Pons (tissue), 1 donor: ENCODE results near the gene LSM3.

Experiments used
- DNase-seq: peaks from one replicate; pipeline ENCODE4 v3.0.0-alpha.2; 2016; ENCODE audit warnings: low spot score

LSM3 gene

DNA sequence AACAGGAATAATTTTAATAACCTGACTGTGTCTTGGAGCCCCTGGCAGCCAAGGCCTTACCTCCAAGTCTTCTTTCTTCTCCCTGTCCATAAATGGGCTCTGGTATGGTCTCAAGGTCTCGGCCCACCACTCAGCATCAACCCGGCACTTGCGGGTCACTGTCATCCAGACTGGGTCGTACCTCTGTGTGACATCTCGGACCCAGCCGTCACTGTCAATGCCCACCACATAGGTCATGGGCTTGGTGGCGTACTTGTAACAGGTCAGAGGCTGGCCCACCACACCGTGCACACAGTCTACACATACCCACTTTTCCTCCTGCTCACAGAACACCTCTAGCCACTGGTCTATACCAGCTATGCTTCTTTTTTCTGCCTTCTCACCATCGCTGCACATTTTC, 20.7 kb upstream of the LSM3 start:
- DNase-seq = no peak

DNA sequence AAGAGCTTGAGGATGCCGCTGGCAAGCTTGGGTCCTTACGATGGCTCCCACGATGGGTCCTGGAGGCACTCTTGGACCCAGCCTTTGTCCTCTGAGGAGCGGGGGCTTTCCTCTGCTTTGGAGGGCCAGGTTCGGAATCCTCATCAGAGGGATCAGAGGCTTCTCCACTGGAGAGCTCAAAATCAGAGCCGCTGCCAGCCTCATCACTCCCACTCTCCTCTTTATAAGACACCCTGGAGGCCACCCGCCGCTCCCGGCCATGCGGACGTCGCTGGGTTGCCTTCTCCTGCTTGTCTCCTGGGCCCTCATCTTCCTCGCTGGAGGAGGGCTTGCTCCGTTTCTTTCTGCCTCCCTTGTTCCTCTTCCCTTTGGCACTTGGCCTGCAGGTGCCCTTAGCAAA, 20.2 kb upstream of the LSM3 start:
- no peak for DNase-seq

DNA sequence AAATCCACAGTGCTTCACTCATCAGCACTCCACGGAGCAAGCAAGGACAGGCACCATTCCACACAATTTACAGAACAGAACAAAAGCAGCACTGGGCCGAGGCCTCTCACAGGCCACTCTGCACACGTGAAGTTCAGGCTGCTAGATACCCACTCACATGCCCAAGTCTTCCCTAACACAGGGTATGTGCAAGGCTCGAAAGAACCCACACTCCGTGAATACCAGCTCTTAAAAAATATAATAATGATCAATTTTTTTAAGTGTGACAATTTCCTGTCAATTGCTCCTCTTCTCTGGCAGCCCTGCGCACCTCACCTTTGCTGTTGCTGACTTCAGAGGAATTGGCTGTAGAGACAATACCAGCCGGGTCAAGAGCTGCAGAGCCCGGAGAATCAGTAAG, 19.2 kb upstream of the LSM3 start:
- DNase-seq = no peak

DNA sequence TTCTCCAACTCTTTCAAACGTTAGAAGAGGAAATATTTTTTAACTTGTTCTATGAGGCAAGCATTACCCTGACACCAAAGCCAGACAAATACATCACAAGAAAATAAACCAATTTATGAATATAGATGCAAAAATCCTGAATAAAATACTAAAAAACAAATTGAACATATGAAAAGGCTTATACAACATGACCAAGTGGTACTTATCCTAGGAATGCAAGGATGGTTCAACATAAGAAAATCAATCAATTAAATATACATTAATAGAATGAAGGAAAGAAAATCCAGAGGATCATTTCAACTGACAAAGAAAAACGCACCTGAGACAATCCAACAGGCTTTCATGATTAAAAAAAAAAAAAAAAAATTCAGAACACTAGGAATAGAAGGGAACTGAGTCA, 17.3 kb upstream of the LSM3 start:
- no peak for DNase-seq

DNA sequence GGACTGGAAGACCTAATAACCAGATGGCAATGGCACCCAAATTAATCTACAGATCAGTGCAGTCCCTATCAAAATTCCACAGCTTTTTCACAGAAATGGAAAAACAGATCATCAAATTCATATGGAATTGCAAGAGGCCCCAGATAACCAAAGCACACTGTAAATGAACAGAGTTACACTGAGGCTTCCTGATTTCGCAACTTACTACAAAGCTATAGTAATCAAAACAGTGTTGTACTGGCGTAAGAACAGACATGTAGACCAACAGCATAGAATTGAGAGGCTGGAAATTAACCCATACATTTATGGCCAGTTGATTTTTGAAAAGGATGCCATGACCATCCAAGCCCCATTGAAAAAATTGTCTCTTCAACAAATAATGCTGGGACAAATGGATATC, 16.4 kb upstream of the LSM3 start:
- DNase-seq = no peak

DNA sequence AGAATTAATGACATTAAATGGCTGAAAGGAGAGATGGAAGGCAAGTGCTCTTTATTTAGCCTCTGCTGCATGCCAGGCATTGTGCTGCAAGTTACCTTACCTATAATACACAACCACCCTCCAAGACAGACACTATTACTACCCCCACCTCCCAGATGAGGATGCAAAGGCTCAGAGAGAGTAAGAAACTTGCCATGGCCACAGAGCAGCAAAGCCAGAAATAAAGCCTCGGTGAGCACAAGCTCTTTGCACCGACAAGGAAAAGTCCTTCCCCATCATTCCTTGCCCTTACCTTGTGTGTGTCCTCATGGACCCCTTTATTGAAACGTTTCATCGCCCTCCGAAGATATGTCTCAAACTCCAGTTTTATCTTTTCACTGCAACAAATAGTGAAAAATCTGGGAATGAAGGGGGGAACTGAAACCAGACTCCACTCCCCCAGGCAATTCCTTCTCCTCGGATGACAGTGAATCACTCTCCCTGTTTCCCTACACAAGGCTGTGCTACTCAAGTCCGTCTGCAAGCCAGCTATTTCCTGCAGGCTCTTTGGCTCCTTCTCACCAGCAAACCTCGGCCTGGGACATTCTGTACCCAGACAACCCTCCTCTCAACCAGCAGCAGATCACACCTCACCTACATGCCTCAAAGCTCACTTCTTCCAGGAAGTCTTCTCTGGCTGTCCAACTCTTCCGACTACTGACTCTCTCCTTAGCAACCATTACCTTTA, 11.6 kb upstream of the LSM3 start:
- DNase-seq = no peak

DNA sequence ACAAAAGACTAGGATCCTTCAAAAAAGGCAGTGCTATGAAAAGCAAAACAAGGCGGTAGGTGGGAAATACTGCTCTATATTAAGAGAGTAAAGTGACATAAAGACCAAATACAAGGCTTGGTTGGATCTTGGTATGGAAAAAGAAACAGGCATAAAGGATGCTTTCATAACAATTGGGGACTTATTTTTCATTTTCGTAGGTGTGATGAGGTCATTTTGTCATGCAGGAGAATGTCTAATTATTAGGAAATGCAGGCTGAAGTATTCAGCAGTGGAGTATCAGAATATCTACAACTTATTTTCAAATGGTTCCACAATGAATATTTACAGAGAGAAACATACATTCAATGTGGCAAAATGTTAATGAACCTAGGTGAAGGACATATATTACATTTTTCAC, 9.2 kb upstream of the LSM3 start:
- no peak for DNase-seq

DNA sequence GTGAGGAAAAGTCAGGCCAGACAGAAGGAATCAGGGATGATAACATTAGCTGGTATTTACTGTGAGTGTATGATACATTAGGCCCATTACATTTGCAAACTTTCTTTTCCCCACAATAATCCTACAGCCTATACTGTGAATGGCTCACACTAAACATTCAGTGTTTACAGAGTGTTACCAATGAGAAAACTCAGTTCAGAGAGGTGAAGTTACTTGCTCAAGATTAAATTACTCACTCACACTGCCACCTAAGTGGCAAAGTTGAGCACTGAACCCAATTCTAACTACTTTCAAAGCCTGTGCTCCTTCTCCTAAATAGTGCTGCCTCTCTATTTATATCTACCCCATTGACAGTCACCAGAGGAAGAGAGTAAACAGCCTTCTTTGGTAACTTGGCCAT, 8.7 kb upstream of the LSM3 start:
- no peak for DNase-seq

DNA sequence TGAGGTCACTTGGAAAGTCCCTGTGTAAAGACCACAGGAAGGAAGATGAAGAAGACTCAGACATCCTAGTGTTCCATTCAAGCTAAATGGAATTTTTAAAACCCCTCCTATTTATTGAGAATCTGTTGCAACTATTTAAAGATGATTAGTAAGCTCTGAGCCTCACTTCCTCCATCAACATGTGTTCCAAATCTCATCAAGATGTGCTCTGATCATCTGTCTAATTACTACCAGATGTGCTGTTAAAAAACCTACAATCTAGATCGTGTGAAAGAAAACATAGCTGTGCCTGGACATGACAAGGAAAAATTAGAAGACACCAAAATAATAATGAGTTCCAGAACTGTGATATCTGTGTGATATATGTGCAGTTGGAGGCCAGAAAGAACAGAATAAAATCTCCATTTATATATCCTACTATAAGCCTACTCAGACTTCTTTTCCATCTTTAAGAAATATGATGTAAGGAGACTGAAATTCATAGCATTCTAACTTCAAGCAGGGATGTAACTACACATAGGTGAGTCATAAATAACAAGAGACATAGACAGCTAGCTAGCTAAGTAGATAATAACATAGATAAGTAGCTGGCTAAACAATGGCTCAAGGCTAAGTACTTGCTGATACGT, 8.0 kb upstream of the LSM3 start:
- no peak for DNase-seq

DNA sequence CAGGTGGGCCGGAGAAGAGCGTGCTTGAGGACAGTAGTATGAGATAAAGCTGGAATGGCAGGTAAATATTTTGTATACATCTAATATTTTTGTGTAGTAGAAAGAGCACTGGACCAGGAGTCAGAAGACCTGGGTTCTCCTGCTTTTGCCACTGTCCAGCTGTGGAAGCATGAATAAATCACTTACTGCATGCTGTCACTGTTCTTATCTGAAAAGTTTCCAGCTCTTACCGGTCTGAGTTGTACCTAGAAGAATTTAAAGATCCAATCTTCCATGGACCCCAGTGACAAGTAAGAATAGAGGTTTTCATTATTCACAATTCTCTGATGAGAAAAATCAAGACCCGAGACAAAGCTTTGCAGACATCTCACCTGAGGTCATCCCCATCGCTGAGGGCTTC, 6.1 kb upstream of the LSM3 start:
- DNase-seq = no peak

DNA sequence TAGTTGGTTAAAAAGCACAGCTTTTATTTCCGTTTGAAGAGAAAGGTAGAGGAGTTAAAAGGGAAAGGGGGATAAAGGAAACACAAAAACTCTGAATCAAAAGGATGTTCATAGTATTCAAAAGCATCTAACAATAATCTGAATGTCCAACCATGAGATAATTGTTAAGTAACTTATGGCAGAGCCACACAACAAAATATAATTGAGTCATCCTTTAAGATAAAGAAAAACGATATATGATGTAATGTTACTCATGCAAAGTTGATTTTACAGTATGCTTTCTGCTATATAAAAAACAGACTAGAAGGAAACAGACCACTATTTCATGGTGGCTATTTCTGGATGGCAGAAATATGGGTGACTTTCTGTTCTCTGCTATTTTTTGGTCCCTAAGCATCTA, 4.1 kb upstream of the LSM3 start:
- no peak for DNase-seq

DNA sequence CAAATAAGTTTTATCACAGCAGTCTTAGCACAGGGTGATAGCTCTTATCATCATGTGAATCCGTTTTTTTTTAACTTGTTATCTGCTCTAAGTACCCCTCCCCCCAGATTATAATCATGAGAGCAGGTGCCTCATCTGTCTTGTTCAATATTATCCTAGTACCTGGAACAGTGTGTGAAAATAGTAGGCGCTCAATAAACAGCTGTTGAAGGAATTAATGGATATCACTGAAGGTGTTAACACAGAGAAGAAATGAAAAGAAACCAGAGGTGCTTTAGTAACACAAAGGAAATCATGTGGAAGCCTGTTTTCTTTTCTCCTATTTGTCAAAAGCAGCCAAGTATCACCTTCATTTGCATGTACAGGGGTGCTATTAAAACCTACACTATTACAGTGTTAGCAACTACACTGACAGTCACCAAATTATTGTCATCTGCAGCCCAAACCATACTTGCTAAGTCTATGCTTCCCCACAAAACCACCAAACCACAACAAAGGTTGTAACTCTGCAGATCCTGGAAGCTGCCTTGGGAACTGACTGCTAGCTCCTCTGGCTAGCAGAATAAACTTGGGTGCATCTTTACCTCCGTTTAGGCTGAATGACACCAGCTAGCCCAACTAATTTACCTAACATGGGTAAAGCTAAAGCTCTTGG, 3.1 kb upstream of the LSM3 start:
- no peak for DNase-seq

DNA sequence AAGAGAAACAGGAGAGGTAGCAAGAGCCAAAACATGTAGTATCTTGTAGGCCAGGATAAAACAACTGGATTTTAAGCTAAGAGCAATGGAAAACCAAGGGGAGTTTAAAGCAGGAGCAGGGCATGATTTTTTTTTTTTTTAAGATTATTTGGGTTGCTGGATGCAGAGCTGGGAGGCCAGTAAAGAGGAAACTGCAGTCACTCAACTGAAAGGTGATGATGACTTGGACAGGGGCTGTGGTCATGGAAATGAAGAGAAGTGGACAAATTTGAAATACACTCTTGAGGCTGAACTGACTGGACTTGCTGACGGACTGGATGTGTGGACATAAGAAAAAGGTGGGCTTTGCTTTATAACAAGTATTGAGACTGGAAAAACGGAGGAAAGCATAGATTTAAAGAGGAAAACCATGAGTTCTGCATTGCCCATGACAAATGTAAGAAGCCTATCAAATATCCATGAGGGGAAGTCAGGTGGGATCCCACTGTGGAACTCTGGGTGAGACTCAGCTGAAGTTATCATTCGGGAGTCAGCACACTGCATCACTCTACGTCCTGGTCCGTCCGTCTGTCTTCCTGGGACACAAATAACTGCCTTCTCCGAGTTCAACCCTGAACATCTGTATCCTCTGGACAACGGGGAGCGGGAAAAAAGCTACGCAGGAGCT, 904 bp upstream of the LSM3 start:
- DNase-seq = peak; percentile 43

DNA sequence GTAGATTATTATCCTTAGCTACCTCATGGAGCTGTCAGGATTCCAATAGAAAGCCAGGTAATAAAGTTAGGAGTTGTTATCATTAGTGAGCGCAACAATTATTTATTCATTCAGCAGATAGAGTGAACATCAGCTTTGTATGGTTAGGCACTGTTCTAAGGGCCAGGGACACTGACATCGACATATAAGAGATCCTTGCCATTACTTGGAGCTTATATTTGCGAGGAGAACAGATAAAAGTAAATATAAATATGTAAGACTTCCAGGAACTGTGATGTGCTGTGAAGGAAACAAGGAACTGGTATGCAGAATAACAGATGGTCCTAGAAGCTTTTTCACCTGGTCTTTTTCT, 473 bp downstream of the LSM3 start:
- DNase-seq = no peak

DNA sequence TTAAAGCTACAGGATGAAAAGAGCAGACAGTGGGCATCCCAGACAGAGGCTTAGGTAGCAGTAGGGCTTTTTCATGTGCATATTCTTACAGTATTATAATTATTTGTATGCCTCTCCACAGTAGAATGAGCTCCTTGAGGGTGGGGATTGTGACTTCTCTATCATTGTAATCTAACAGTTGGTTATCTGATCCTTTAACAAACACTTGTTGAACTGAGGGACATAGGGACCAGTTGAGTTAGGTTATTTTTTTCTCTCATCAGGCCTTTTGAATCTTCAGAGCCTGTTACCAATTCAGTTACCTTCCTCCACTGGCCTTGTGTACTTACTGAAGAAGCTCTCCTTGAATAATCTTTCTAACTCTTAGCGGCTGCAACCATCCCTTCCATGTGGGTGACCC, 1.2 kb downstream of the LSM3 start:
- no peak for DNase-seq

DNA sequence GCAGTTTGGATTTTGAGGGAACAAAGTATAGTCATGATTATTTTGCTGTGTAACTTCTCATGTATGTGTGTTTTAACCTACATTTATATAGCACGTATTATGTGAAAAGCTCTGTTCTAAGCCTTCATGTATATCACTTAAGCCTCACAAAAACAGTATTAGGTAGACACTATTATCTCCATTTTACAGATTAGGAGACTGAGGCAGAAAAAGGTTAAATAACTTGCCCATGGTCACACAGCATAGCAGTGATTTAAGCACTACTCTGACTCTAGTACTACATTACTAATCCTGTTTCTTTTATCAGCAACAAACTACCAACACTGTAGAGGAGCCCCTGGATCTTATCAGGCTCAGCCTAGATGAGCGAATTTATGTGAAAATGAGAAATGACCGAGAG, 2.6 kb downstream of the LSM3 start:
- DNase-seq = no peak

DNA sequence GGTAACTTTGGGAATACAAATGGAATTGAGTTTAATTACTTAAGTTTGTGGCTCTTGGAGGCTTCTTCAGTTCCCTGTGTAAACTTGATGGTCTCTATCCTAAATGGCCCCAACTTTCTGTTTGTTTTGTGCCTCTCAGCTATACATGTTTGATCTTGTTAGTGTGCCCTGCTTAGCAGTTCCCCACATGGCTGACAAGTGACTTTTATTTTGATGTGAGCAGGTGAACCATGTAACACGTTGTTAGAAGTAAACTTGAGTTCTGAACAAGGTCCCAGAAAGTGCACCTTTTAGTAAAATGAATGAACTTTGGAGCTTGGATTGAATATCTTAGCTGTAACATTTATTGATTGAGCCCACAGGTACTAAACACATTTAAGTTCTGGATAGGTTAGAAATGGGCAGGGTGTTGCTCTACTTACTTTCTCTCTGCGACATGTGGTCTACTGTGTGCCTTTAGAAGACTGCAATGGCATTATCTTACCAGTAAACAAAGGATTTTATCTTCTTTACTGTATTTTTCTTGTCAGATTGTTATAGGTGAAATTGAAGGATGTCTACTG, 4.5 kb downstream of the LSM3 start:
- no peak for DNase-seq

DNA sequence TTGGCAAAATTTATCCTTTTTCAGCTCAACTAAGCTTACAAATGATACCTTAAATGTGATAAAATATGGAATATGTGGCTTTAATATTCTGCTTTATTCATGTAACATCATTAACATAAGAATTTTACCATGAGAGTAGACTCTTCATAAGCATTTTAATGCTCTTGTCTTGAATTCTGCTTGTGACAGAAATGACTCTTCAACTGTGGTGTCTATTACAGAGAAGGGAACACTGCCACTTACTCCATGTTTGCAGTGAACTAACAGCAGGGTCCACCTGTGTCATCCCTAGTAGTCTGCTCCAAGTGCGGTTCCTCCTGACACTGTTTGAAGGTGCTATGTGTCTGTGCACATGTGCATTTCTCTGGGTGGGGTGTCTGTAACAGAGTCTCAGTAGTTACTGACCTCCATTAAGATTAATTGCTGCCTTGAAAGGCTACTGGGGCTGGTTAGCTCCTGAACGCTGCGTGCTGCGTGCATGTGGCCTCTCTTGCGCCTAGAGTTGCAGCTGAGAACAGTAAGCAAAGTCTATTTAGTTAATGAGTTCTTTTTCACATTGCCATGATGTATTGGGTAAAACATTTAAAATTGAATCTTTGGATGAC, 8.3 kb downstream of the LSM3 start:
- DNase-seq = no peak

DNA sequence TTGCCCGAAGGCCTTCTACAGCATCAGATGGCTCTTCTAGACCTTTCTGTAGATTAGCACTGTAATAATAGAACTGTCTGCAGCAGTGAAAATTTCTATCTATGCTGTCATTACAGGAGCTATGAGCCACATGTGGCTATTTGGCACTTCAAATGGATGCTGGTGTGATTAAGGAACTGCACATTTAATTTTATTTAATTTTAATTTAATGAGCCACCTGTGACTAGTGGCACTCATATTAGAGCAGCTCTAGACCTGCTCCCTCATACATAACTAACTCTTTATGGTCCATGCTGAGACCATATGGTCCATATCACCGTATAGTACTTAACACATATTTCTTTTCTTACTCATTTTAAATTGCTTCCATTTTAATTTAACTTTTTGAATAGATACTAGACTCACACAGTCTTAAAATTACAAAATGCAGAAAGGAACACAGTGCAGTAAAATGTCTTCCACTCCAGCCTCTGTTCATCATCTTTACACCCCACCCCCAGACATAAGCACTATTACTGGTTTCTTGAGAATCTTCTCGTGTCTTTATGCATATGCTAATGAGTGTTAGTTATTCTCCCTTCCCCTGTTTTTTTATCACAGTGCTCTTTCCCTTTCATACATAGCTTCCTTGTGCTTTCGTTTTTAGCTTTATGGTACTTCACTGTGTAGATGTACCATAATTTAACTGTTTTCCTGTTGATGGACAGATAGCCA, 9.6 kb downstream of the LSM3 start:
- DNase-seq = no peak

DNA sequence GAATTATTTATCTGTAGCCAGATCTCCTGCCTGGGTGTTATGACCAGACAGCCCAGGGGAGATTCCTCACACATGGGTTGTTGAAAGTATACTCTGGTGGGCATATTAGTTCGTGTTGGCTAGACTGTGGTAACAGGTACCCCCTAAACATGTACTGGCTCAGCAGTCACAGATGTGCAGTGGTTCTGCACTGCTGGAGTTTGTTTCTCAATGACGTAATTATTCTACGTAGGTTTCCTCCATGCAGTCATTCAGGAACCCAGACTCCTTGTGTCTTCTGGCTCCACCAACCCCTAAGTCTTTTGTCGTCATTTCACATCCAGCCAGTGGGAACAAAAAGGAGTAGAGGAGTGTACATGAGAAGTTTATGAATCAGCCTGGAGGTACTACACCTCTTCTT, 16.2 kb downstream of the LSM3 start:
- no peak for DNase-seq

DNA sequence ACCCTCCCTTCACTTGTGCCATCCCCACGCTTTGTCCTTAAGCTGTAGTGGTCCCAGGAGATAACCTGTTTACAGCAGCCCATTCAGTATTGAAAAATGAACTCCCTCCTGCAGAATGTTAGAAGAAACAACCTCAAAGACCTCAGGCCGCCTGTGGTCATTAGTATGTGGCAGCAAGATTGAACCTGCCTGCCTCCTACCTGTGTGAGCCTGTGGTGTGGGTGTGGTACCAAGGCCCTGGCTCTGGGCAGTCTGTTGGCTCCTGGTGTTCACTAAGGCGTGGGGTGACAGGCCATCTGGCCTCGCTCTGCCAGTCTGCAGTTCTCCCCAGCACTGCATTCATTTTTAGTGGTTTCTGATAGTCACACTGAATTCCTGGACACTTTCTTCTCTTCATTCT, 21.0 kb downstream of the LSM3 start:
- DNase-seq = no peak

DNA sequence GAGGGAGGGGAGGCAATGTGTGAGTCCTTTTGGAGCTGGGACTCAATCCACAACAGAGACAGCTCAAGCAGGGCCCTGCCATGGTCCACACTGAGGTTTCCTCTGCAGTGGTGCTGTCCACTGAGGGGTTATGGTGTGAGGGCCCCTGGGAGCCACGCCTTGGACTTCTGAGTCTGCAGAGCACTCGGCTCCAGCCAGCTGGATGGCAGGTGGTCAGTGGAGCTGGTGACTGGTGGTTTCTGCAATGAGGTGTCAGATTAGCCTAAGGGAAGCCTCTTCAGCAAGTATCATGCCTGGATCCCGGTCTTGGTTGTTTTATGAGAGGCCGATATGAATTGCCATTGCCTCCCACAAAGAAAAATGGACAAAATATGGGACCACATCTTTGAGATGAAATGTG, 21.7 kb downstream of the LSM3 start:
- DNase-seq = no peak
